ENCODE results near the gene ATP6V1C2. TPM values are rescaled to one million over a fixed set of nuclear protein-coding genes. Genes with fewer than 3 reads are reported as not detected.
A peak's percentile ranks its signal among the peaks of the same experiment; 100 is the strongest.
"Not testable (repeated sequence)": the region's sequence is repeated elsewhere in the genome, so short reads cannot be mapped to it uniquely, and the experiment has no call there.

The ATP6V1C2 gene
- total and polyA plus RNA-seq, 2 donors (not counting 3 experiments of a cell fraction or from before 2014, with no cell fraction given): 0.03 to 0.13 TPM

DNA sequence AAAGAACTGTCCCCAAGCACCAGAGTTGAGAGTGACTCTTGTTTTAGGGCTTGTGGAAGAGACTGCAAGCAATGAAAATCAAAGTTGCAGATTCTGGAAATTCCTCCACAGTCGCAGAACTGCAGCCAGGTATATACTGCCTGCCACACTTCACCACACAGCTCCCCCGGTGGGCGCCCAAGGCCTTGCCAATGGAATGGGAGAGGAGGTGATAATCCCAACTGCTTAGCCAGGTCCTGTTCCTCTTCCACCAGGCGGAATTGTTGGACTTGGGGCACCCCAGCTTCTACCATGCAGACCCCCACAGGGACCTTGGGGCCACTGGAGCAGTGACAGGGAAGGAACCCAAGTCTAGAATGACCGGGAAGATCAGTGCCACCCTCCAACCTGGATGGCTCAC lies 96.0 kb downstream of the ATP6V1C2 start:
- CTCF ChIA-PET: interaction anchor here (1.0 to 2.5 kb wide), 8 partner anchors 12 to 315 kb away, joined by 3 to 28 read pairs (median 4); a partner anchor contains a TSS
- Histone ChIP-seq H3K27ac (ENCODE audit: insufficient read depth, low read depth, low read length) (no peak overlapping the region), H3K79me2 (ENCODE audit: control insufficient read depth, insufficient read depth, low read length) (peaks cover 1% of the 10 kb centered on the region), H2AFZ (ENCODE audit: low read depth, low read length) (no peak overlapping the region), H3K27me3 (ENCODE audit: control insufficient read depth in 2 of 2, insufficient read depth in 2 of 2, low read length in 2 of 2) (peaks cover 0 to 7% of the 10 kb centered on the region in 2 experiments), H3K9ac (replicated peaks; ENCODE audit: extremely low read depth, insufficient read depth, low read length) (no peak overlapping the region), H3K4me3 (replicated peaks in 1 of 3; ENCODE audit: insufficient read depth in 1 of 3, low read depth in 1 of 3, low read length in 3 of 3) (no peak overlapping the region), H3K36me3 (ENCODE audit: control insufficient read depth in 2 of 2, extremely low read depth in 1 of 2, insufficient read depth in 2 of 2, low read length in 2 of 2) (no peaks in the 10 kb centered on the region), H3K9me3 (replicated peaks; ENCODE audit: control insufficient read depth, insufficient read depth, low read length) (no peaks in the 10 kb centered on the region), H3K4me2 (ENCODE audit: insufficient read depth, low read length) (no peak overlapping the region), H4K20me1 (replicated peaks; ENCODE audit: control insufficient read depth, extremely low read depth, insufficient read depth, low read length) (no peaks in the 10 kb centered on the region), H3K4me1 (ENCODE audit: control insufficient read depth, extremely low read depth, insufficient read depth, low read length) (peaks cover 24% of the 10 kb centered on the region), H3K9me1 (replicated peaks; ENCODE audit: control insufficient read depth, extremely low read depth, insufficient read depth, low read length) (no peaks in the 10 kb centered on the region)
- DNase-seq (ENCODE audit: low read depth, low spot score) (no peak), FAIRE-seq (no peak)
- BruUV-seq (replicated peaks): no TSS peak
- intact Hi-C loops (cut with micrococcal nuclease): no loop called here
- dilution Hi-C loops (cut with MboI; ENCODE audit: extremely low pct_ligation_motif_present, low sequenced_read_pairs): no loop called here
- TF ChIP-seq, protein P1, sequence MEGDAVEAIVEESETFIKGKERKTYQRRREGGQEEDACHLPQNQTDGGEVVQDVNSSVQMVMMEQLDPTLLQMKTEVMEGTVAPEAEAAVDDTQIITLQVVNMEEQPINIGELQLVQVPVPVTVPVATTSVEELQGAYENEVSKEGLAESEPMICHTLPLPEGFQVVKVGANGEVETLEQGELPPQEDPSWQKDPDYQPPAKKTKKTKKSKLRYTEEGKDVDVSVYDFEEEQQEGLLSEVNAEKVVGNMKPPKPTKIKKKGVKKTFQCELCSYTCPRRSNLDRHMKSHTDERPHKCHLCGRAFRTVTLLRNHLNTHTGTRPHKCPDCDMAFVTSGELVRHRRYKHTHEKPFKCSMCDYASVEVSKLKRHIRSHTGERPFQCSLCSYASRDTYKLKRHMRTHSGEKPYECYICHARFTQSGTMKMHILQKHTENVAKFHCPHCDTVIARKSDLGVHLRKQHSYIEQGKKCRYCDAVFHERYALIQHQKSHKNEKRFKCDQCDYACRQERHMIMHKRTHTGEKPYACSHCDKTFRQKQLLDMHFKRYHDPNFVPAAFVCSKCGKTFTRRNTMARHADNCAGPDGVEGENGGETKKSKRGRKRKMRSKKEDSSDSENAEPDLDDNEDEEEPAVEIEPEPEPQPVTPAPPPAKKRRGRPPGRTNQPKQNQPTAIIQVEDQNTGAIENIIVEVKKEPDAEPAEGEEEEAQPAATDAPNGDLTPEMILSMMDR (IDR thresholded peaks at IDR 0.05; ENCODE audit: extremely low read depth in 1 of 2, insufficient read depth in 1 of 2, low read depth in 1 of 2, low read length in 2 of 2): peak; percentile 41 to 58
- TF ChIP-seq GATA2 (IDR thresholded peaks at IDR 0.05; ENCODE audit: insufficient read depth, insufficient read length, low read depth, low read length): no peak
- POLR2A ChIA-PET: no interaction called here

DNA sequence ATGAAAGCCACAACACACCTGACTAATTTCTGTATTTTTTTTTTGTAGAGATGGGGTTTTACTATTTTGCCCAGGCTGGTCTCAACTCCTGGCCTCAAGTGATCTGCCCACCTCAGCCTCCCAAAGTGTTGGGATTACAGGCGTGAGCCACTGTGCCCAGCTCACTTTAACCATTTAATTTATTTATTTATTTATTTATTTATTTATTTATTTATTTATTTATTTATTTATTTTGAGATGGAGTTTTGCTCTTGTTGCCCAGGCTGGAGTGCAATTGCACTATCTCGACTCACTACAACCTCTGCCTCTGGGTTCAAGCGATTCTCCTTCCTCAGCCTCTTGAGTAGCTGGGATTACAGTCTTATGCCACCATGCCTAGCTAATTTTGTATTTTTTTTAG lies 96.9 kb downstream of the ATP6V1C2 start:
- H3K9me3 ChIP-seq (replicated peaks; ENCODE audit: control insufficient read depth, insufficient read depth, low read length); H3K4me3 ChIP-seq (replicated peaks in 1 of 3; ENCODE audit: insufficient read depth in 1 of 3, low read depth in 1 of 3, low read length in 3 of 3); H2AFZ ChIP-seq (ENCODE audit: low read depth, low read length); BruUV-seq (replicated peaks); H3K9me1 ChIP-seq (replicated peaks; ENCODE audit: control insufficient read depth, extremely low read depth, insufficient read depth, low read length); H3K27ac ChIP-seq (ENCODE audit: insufficient read depth, low read depth, low read length); POLR2A ChIA-PET; H3K79me2 ChIP-seq (ENCODE audit: control insufficient read depth, insufficient read depth, low read length); H3K4me2 ChIP-seq (ENCODE audit: insufficient read depth, low read length); H3K36me3 ChIP-seq (ENCODE audit: control insufficient read depth in 2 of 2, extremely low read depth in 1 of 2, insufficient read depth in 2 of 2, low read length in 2 of 2); DNase-seq (ENCODE audit: low read depth, low spot score); H3K9ac ChIP-seq (replicated peaks; ENCODE audit: extremely low read depth, insufficient read depth, low read length); FAIRE-seq; intact Hi-C loops (cut with micrococcal nuclease); dilution Hi-C loops (cut with MboI; ENCODE audit: extremely low pct_ligation_motif_present, low sequenced_read_pairs); H4K20me1 ChIP-seq (replicated peaks; ENCODE audit: control insufficient read depth, extremely low read depth, insufficient read depth, low read length): not testable (repeated sequence)
- H3K4me1 ChIP-seq (ENCODE audit: control insufficient read depth, extremely low read depth, insufficient read depth, low read length): peaks cover 24% of the 10 kb centered on the region
- CTCF ChIA-PET: interaction anchor here (0.6 to 2.5 kb wide), 5 partner anchors 13 to 314 kb away, joined by 3 to 28 read pairs (median 3); a partner anchor contains a TSS
- peaks cover 3 to 13% of the 10 kb centered on the region in 2 experiments for H3K27me3 ChIP-seq (ENCODE audit: control insufficient read depth in 2 of 2, insufficient read depth in 2 of 2, low read length in 2 of 2)

Measured in endothelial cell of umbilical vein (primary cell).